HepG2 (cell line): Measurements from ENCODE around the gene MPV17L.
"Not testable (repeated sequence)": the region's sequence is repeated elsewhere in the genome, so short reads cannot be mapped to it uniquely, and the experiment has no call there.

ENCODE experiments used
- BORCS8-MEF2B ChIP-seq: sonication (generic); formaldehyde crosslinking; IDR thresholded peaks from 2 replicates; pipeline ENCODE4 v1.8.0; 2022; ENCODE audit warnings: mild to moderate bottlenecking, missing genetic modification reagents
- CBX5 ChIP-seq: sonication (generic); formaldehyde crosslinking; IDR thresholded peaks from 2 replicates; pipeline ENCODE4 v1.4.0; 2020; ENCODE audit warnings: missing genetic modification reagents, borderline replicate concordance
- EZH2 ChIP-seq: conservative IDR thresholded peaks from 2 replicates; pipeline ENCODE4 v1.6.1; 2012; ENCODE audit warnings: mild to moderate bottlenecking, low read depth, low read length, moderate library complexity
- KDM5A ChIP-seq: fragments of 200-600 bp; sonication (generic); IDR thresholded peaks from 2 replicates; pipeline ENCODE4 v1.7.0; 2018; ENCODE audit warnings: antibody characterized with exemption, mild to moderate bottlenecking, low read length, borderline replicate concordance
- MYNN ChIP-seq: sonication (generic); formaldehyde crosslinking; IDR thresholded peaks from 2 replicates; pipeline ENCODE4 v1.4.0; 2020; ENCODE audit warnings: mild to moderate bottlenecking, low read depth, missing genetic modification reagents
- SETDB1 ChIP-seq: sonication (generic); formaldehyde crosslinking; IDR thresholded peaks from 2 replicates; pipeline ENCODE4 v1.5.1; 2020; ENCODE audit warnings: missing genetic modification reagents, mild to moderate bottlenecking, borderline replicate concordance
- TF ChIP-seq, protein P1 (sequence below): sonication (generic); formaldehyde crosslinking; IDR thresholded peaks from 2 replicates; pipeline ENCODE4 v1.5.0; 2020; ENCODE audit warnings: mild to moderate bottlenecking, missing genetic modification reagents, moderate library complexity
- TF ChIP-seq, protein P2 (sequence below): sonication (generic); formaldehyde crosslinking; IDR thresholded peaks from 2 replicates; pipeline ENCODE4 v1.4.0; 2020; ENCODE audit warnings: missing genetic modification reagents
- TF ChIP-seq, protein P3 (sequence below): sonication (generic); formaldehyde crosslinking; IDR thresholded peaks from 2 replicates; pipeline ENCODE4 v1.4.0; 2020; ENCODE audit warnings: mild to moderate bottlenecking, missing genetic modification reagents

DNA sequence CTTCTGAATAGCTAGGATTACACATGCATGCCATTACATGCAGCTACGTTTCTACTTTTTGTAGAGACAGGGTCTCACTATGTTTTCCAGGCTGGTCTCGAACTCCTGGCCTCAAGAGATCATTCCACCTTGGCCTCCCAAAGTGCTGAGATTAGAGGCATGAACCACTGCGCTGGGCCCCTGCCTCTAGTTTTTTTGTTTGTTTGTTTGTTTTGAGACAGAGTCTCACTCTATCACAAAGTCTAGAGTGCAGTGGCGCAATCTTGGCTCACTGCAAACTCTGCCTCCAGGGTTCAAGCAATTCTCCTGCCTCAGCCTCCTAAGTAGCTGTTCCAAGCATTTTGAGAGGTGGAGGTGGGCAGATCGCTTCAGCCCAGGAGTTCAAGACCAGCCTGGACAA, 26.1 kb downstream of the MPV17L start:
- TF ChIP-seq BORCS8-MEF2B (CRISPR knock-in tag); CBX5; MYNN (CRISPR knock-in tag); SETDB1 (CRISPR knock-in tag); EZH2; KDM5A: not testable (repeated sequence)
- TF ChIP-seq, protein P1, sequence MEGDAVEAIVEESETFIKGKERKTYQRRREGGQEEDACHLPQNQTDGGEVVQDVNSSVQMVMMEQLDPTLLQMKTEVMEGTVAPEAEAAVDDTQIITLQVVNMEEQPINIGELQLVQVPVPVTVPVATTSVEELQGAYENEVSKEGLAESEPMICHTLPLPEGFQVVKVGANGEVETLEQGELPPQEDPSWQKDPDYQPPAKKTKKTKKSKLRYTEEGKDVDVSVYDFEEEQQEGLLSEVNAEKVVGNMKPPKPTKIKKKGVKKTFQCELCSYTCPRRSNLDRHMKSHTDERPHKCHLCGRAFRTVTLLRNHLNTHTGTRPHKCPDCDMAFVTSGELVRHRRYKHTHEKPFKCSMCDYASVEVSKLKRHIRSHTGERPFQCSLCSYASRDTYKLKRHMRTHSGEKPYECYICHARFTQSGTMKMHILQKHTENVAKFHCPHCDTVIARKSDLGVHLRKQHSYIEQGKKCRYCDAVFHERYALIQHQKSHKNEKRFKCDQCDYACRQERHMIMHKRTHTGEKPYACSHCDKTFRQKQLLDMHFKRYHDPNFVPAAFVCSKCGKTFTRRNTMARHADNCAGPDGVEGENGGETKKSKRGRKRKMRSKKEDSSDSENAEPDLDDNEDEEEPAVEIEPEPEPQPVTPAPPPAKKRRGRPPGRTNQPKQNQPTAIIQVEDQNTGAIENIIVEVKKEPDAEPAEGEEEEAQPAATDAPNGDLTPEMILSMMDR (CRISPR knock-in tag): not testable (repeated sequence)
- TF ChIP-seq, protein P2, sequence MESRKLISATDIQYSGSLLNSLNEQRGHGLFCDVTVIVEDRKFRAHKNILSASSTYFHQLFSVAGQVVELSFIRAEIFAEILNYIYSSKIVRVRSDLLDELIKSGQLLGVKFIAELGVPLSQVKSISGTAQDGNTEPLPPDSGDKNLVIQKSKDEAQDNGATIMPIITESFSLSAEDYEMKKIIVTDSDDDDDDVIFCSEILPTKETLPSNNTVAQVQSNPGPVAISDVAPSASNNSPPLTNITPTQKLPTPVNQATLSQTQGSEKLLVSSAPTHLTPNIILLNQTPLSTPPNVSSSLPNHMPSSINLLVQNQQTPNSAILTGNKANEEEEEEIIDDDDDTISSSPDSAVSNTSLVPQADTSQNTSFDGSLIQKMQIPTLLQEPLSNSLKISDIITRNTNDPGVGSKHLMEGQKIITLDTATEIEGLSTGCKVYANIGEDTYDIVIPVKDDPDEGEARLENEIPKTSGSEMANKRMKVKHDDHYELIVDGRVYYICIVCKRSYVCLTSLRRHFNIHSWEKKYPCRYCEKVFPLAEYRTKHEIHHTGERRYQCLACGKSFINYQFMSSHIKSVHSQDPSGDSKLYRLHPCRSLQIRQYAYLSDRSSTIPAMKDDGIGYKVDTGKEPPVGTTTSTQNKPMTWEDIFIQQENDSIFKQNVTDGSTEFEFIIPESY (CRISPR knock-in tag): not testable (repeated sequence)
- TF ChIP-seq, protein P3, sequence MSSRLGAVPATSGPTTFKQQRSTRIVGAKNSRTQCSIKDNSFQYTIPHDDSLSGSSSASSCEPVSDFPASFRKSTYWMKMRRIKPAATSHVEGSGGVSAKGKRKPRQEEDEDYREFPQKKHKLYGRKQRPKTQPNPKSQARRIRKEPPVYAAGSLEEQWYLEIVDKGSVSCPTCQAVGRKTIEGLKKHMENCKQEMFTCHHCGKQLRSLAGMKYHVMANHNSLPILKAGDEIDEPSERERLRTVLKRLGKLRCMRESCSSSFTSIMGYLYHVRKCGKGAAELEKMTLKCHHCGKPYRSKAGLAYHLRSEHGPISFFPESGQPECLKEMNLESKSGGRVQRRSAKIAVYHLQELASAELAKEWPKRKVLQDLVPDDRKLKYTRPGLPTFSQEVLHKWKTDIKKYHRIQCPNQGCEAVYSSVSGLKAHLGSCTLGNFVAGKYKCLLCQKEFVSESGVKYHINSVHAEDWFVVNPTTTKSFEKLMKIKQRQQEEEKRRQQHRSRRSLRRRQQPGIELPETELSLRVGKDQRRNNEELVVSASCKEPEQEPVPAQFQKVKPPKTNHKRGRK (CRISPR knock-in tag): not testable (repeated sequence)
